ENCODE measurements around the gene PUSL1.

PUSL1 gene

GRCh38 chr1:1307923-1308755 is at the start of gene PUSL1, which contains the start of gene ACAP3:
PUSL1 (plus strand) TSS chr1:1308597; CDS start chr1:1308644, 47 bp downstream.
ACAP3 (minus strand) TSS chr1:1307930; CDS start chr1:1307815, 115 bp downstream.
- TF ChIP-seq POLR2A (IDR thresholded peaks at IDR 0.05; ENCODE audit: low read length), result no peak
- no peak for TF ChIP-seq GATA1 (IDR thresholded peaks at IDR 0.05; ENCODE audit: low read depth, low read length)
- peak; percentile 98 for DNase-seq

- no peak for TF ChIP-seq POLR2A (IDR thresholded peaks at IDR 0.05; ENCODE audit: low read length)
- TF ChIP-seq GATA1 (IDR thresholded peaks at IDR 0.05; ENCODE audit: low read depth, low read length), result no peak
- DNase-seq, result no peak
Observed at GRCh38 chr1:1259119-1259488, 49.3 kb upstream of the PUSL1 start.

GRCh38 chr1:1259540-1259939 is 48.9 kb upstream of the PUSL1 start:
- no peak for DNase-seq
- no peak for TF ChIP-seq POLR2A (IDR thresholded peaks at IDR 0.05; ENCODE audit: low read length)
- TF ChIP-seq GATA1 (IDR thresholded peaks at IDR 0.05; ENCODE audit: low read depth, low read length), result no peak

- TF ChIP-seq POLR2A (IDR thresholded peaks at IDR 0.05; ENCODE audit: low read length), result no peak
- TF ChIP-seq GATA1 (IDR thresholded peaks at IDR 0.05; ENCODE audit: low read depth, low read length), result no peak
- DNase-seq, result peak in 1 of 2 experiments; percentile 43
Observed at GRCh38 chr1:1259951-1260600, 48.3 kb upstream of the PUSL1 start.

GRCh38 chr1:1260843-1261560 is 47.4 kb upstream of the PUSL1 start:
- TF ChIP-seq GATA1 (IDR thresholded peaks at IDR 0.05; ENCODE audit: low read depth, low read length), result no peak
- peak; percentile 33 for TF ChIP-seq POLR2A (IDR thresholded peaks at IDR 0.05; ENCODE audit: low read length)
- DNase-seq, result peak; percentile 38 to 66

GRCh38 chr1:1262071-1262470 is 46.3 kb upstream of the PUSL1 start:
- TF ChIP-seq GATA1 (IDR thresholded peaks at IDR 0.05; ENCODE audit: low read depth, low read length) (no peak), POLR2A (IDR thresholded peaks at IDR 0.05; ENCODE audit: low read length) (no peak)

GRCh38 chr1:1262758-1263157 is 45.6 kb upstream of the PUSL1 start:
- no peak for DNase-seq
- TF ChIP-seq GATA1 (IDR thresholded peaks at IDR 0.05; ENCODE audit: low read depth, low read length) (no peak), POLR2A (IDR thresholded peaks at IDR 0.05; ENCODE audit: low read length) (no peak)

More at GRCh38 chr1:1262071-1262470, 46.3 kb upstream of the PUSL1 start:
- DNase-seq, result peak; percentile 29 to 76

GRCh38 chr1:1264026-1264425 is 44.4 kb upstream of the PUSL1 start:
- no peak for TF ChIP-seq GATA1 (IDR thresholded peaks at IDR 0.05; ENCODE audit: low read depth, low read length)
- no peak for TF ChIP-seq POLR2A (IDR thresholded peaks at IDR 0.05; ENCODE audit: low read length)
- no peak for DNase-seq

GRCh38 chr1:1264868-1265272 is 43.5 kb upstream of the PUSL1 start:
- peak in 1 of 2 experiments; percentile 25 for DNase-seq
- TF ChIP-seq POLR2A (IDR thresholded peaks at IDR 0.05; ENCODE audit: low read length) (no peak), GATA1 (IDR thresholded peaks at IDR 0.05; ENCODE audit: low read depth, low read length) (no peak)

- no peak for DNase-seq
- TF ChIP-seq GATA1 (IDR thresholded peaks at IDR 0.05; ENCODE audit: low read depth, low read length), result no peak
- no peak for TF ChIP-seq POLR2A (IDR thresholded peaks at IDR 0.05; ENCODE audit: low read length)
Observed at GRCh38 chr1:1267488-1268283, 40.7 kb upstream of the PUSL1 start.

GRCh38 chr1:1268284-1268682 is 40.1 kb upstream of the PUSL1 start:
- TF ChIP-seq GATA1 (IDR thresholded peaks at IDR 0.05; ENCODE audit: low read depth, low read length) (no peak), POLR2A (IDR thresholded peaks at IDR 0.05; ENCODE audit: low read length) (peak; percentile 11)
- no peak for DNase-seq

- no peak for DNase-seq
- TF ChIP-seq POLR2A (IDR thresholded peaks at IDR 0.05; ENCODE audit: low read length) (no peak), GATA1 (IDR thresholded peaks at IDR 0.05; ENCODE audit: low read depth, low read length) (no peak)
Observed at GRCh38 chr1:1270813-1271212, 37.6 kb upstream of the PUSL1 start.

Measured in erythroblast (primary cell).